GM12878 (cell line): ENCODE measurements around the gene MEAK7. TPM values are rescaled to one million over a fixed set of nuclear protein-coding genes. Genes with fewer than 3 reads are reported as not detected.

Experiments used
- ATAC-seq: fragments of 200-7000 bp; cut with Tn5 transposase; 3 replicates; pipeline ENCODE4 v1.9.1; 2020; ENCODE audit warnings: mild to moderate bottlenecking, moderate library complexity
- BruUV-seq: library from RNA; stranded (reverse); fragments of 400-500 nt; replicated peaks from 2 replicates; lab custom pipeline; 2021; lab: Mats Ljungman, UMichigan
- CTCF ChIA-PET: fragments of 300-600 bp; sonication (Branson Sonifier 250); formaldehyde crosslinking; extraction: SDS; loops from one replicate; lab custom pipeline; 2021; ENCODE audit warnings: inconsistent platforms; lab: Yijun Ruan, JAX
- POLR2A ChIA-PET: fragments of 350-600 bp; formaldehyde crosslinking; extraction: SDS; loops from one replicate; lab custom pipeline; 2021; ENCODE audit warnings: inconsistent platforms; lab: Charles Lee
- RAD21 ChIA-PET: fragments of 300-600 bp; sonication (Branson Sonifier 250); formaldehyde crosslinking; loops from one replicate; lab custom pipeline; 2023; ENCODE audit warnings: antibody characterized with exemption; ENCODE audit not compliant: unreplicated experiment; lab: Charles Lee
- SMC1A ChIA-PET: fragments of 300-600 bp; sonication (Branson Sonifier 250); formaldehyde crosslinking; loops from one replicate; lab custom pipeline; 2023; ENCODE audit not compliant: unreplicated experiment, uncharacterized antibody; lab: Charles Lee
- DNase-seq: peaks from one replicate; pipeline ENCODE4 v3.0.0-alpha.2; 2011; ENCODE audit warnings: low read depth, low spot score
- FAIRE-seq: peaks from 3 replicates; lab custom pipeline; 2011; peaks lifted over from hg19 to GRCh38; lab: Jason Lieb, UNC
- H2AFZ ChIP-seq: 2 replicates; pipeline ENCODE4 v1.6.0; 2011; ENCODE audit warnings: low read depth, low read length, control low read depth; ENCODE audit not compliant: control insufficient read depth
- H3K27ac ChIP-seq: 2 replicates; pipeline ENCODE4 v1.5.1; 2011; ENCODE audit warnings: control low read depth; ENCODE audit not compliant: control insufficient read depth, insufficient read depth
- H3K27me3 ChIP-seq, 2 experiments: replicated peaks in 1 of 2; 2 replicates each; pipeline versions ENCODE4 v1.6.0 to v1.6.1; 2011; ENCODE audit warnings: low read length in 1 of 2; ENCODE audit not compliant: control insufficient read depth in 2 of 2, insufficient read depth in 2 of 2
- H3K36me3 ChIP-seq, 2 experiments: 2 replicates each; pipeline ENCODE4 v1.5.1; 2011; ENCODE audit warnings: low read length in 1 of 2; ENCODE audit not compliant: control insufficient read depth in 2 of 2, insufficient read depth in 2 of 2
- H3K4me1 ChIP-seq: 2 replicates; pipeline ENCODE4 v1.6.1; 2011; ENCODE audit warnings: mild to moderate bottlenecking, low read length, moderate library complexity, mixed read lengths; ENCODE audit not compliant: control insufficient read depth, insufficient read depth
- H3K4me2 ChIP-seq: 2 replicates; pipeline ENCODE4 v1.6.0; 2011; ENCODE audit warnings: control low read depth; ENCODE audit not compliant: control insufficient read depth, insufficient read depth
- H3K4me3 ChIP-seq: fragments of 200-600 bp; sonication (generic); 2 replicates; pipeline ENCODE4 v1.5.1; 2016
- H3K79me2 ChIP-seq: 2 replicates; pipeline ENCODE4 v1.6.0; 2011; ENCODE audit warnings: low read length; ENCODE audit not compliant: control insufficient read depth, insufficient read depth
- H3K9ac ChIP-seq: 2 replicates; pipeline ENCODE4 v1.8.0; 2011; ENCODE audit warnings: low read length, control low read depth, mixed read lengths; ENCODE audit not compliant: control insufficient read depth, insufficient read depth
- H3K9me3 ChIP-seq: replicated peaks from 3 replicates; pipeline ENCODE4 v1.5.1; 2011; ENCODE audit warnings: mild to moderate bottlenecking, low read length; ENCODE audit not compliant: control insufficient read depth, insufficient read depth
- H4K20me1 ChIP-seq: 2 replicates; pipeline ENCODE4 v1.6.0; 2011; ENCODE audit not compliant: control insufficient read depth, insufficient read depth
- CEBPB ChIP-seq, 2 experiments: fragments of 150-350 bp in 1 of 2; IDR thresholded peaks; 2 replicates each; pipeline ENCODE4 v1.6.1; 2012 to 2014; ENCODE audit warnings: low read depth in 2 of 2, low read length in 2 of 2, borderline replicate concordance in 1 of 2, inconsistent platforms in 1 of 2
- CREB1 ChIP-seq: IDR thresholded peaks from 2 replicates; pipeline ENCODE4 v1.6.1; 2012; ENCODE audit warnings: low read depth, mild to moderate bottlenecking, inconsistent platforms
- CUX1 ChIP-seq: IDR thresholded peaks from 2 replicates; pipeline ENCODE4 v1.6.1; 2012; ENCODE audit warnings: improper control_type of control experiment, low read depth, low read length; ENCODE audit not compliant: insufficient replicate concordance
- HCFC1 ChIP-seq: fragments of 150-350 bp; IDR thresholded peaks from 2 replicates; pipeline ENCODE4 v1.6.1; 2014; ENCODE audit warnings: low read length
- MXI1 ChIP-seq: fragments of 150-350 bp; IDR thresholded peaks from 2 replicates; pipeline ENCODE4 v1.6.1; 2011; ENCODE audit warnings: low read depth, mild to moderate bottlenecking, inconsistent platforms, low read length, improper control_type of control experiment
- RBBP5 ChIP-seq: fragments of 200-600 bp; sonication (generic); conservative IDR thresholded peaks from 2 replicates; pipeline ENCODE4 v1.6.1; 2016
- SIX5 ChIP-seq: IDR thresholded peaks from 2 replicates; pipeline ENCODE4 v1.6.1; 2011; ENCODE audit warnings: mild to moderate bottlenecking, low read depth, low read length, moderate library complexity; ENCODE audit not compliant: severe bottlenecking
- SREBF2 ChIP-seq: IDR thresholded peaks from 2 replicates; pipeline ENCODE4 v1.6.1; 2012; ENCODE audit warnings: mild to moderate bottlenecking, low read length
- SUZ12 ChIP-seq: fragments of 200-600 bp; sonication (generic); IDR thresholded peaks from one replicate; pipeline ENCODE4 v1.6.1; 2018; ENCODE audit warnings: antibody characterized with exemption, mild to moderate bottlenecking; ENCODE audit not compliant: unreplicated experiment
- ZNF687 ChIP-seq: fragments of 450-650 bp; IDR thresholded peaks from 2 replicates; pipeline ENCODE4 v1.6.1; 2017; ENCODE audit warnings: mild to moderate bottlenecking, moderate library complexity
- ZZZ3 ChIP-seq: IDR thresholded peaks from 2 replicates; pipeline ENCODE4 v1.6.1; 2011; ENCODE audit warnings: low read depth; ENCODE audit not compliant: control insufficient read depth, insufficient read length
- WGBS: methylation state at CpG from one replicate; pipeline ENCODE4 v1.1.6; 2016; ENCODE audit warnings: low lambda C conversion rate; ENCODE audit not compliant: insufficient replicate concordance, insufficient coverage; ENCODE audit errors: missing lambda C conversion rate; 5-methylcytosine and 5-hydroxymethylcytosine counted together
- in situ Hi-C: fragments of 300-500 bp; cut with MboI; formaldehyde crosslinking; loops from 9 replicates; pipeline ENCODE4 v1.14.3; 2018; ENCODE audit warnings: mixed read lengths
- intact Hi-C: fragments of 100-400 bp; cut with micrococcal nuclease; formaldehyde crosslinking; loops from one replicate; pipeline ENCODE4 v1.14.2; 2022; ENCODE audit not compliant: unreplicated experiment
- polyA plus RNA-seq, 11 experiments: library from polyadenylated mRNA; depleted of rRNA in 4 of 11; unstranded in 6 of 11; stranded (reverse) in 5 of 11; fragments of >200 nt; fragmentation: Nextera tagmentation in 4 of 11; fragmentation: Illumina TruSeq in 1 of 11; extraction: Ambion mirVana in 4 of 11; extraction: Trizol in 1 of 11; gene quantifications; 1 replicate in 1 of 11; 2 replicates in 10 of 11; pipeline versions ENCODE4 v1.2.1 to v1.2.3, GENCODE V29; 2011 to 2016; ENCODE audit warnings: inconsistent platforms in 2 of 11, missing spikeins in 2 of 11, low read depth in 1 of 11
- total RNA-seq, 4 experiments: library from RNA; depleted of rRNA in 3 of 4; stranded (reverse); fragments of >200 nt in 3 of 4; fragmentation: Illumina TruSeq in 1 of 4; extraction: Trizol in 1 of 4; gene quantifications; 2 replicates each; pipeline versions ENCODE4 v1.2.1 to v1.2.3, GENCODE V29; 2013 to 2021

MEAK7 gene
- total and polyA plus RNA-seq, 10 of the 15 experiments (the other 5 are each of a cell fraction or from before 2014, with no cell fraction given): 1.4 to 11.9 (median 6.4) TPM

- no peak for TF ChIP-seq RBBP5
- TF ChIP-seq SREBF2: no peak
- TF ChIP-seq SUZ12: no peak
- TF ChIP-seq MXI1: no peak
- TF ChIP-seq SIX5: no peak
Measured at GRCh38 chr16:84501077-84501735, 3.3 kb downstream of the MEAK7 start (continued).

GRCh38 chr16:84500531-84500930, 3.9 kb downstream of the MEAK7 start:
- H3K4me1 ChIP-seq: peaks cover 15% of the 10 kb centered on the region
- no peak overlapping the region for H3K4me3 ChIP-seq
- ATAC-seq: no peak
- POLR2A ChIA-PET: no interaction called here
- 100% methylated on average over 12 of the region's 13 CpGs for WGBS
- H2AFZ ChIP-seq: no peak overlapping the region
- no peak overlapping the region for H3K27ac ChIP-seq
- no peak overlapping the region for H3K9ac ChIP-seq
- BruUV-seq: no TSS peak
- in situ Hi-C loops: loop anchor here (25.0 kb wide), 1 partner anchor 462 kb away; no protein-coding TSS in a partner anchor
- SMC1A ChIA-PET: no interaction called here
- CTCF ChIA-PET: no interaction called here
- intact Hi-C loops: loop anchor here (10.0 kb wide), 1 partner anchor 546 kb away; the partner anchor contains the start of gene OSGIN1
- no peak for DNase-seq
- no peaks in the 10 kb centered on the region for H3K27me3 ChIP-seq
- no peak for FAIRE-seq
- H3K36me3 ChIP-seq: no peaks in the 10 kb centered on the region
- no peaks in the 10 kb centered on the region; the same call in 2 of the 3 replicates for H3K9me3 ChIP-seq
- no peaks in the 10 kb centered on the region for H4K20me1 ChIP-seq
- H3K79me2 ChIP-seq: peaks cover 14% of the 10 kb centered on the region
- RAD21 ChIA-PET: no interaction called here
- H3K4me2 ChIP-seq: no peak overlapping the region
- TF ChIP-seq HCFC1: no peak
- no peak for TF ChIP-seq CEBPB (IDR thresholded peaks at IDR 0.05; ENCODE audit: borderline replicate concordance in 1 of 2, low read depth in 2 of 2, low read length in 2 of 2)
- TF ChIP-seq CREB1: no peak
- TF ChIP-seq CUX1: no peak
- no peak for TF ChIP-seq ZZZ3
- TF ChIP-seq ZNF687: no peak
